HepG2 (cell line): ENCODE data around the gene SLC9A8. TPM values are rescaled to one million over a fixed set of nuclear protein-coding genes. Genes with fewer than 3 reads are reported as not detected.
A peak's percentile ranks its signal among the peaks of the same experiment; 100 is the strongest.

ENCODE experiments used
- ATAC-seq: fragments of 200-7000 bp; cut with Tn5 transposase; 3 replicates; pipeline ENCODE4 v1.9.1; 2020; ENCODE audit warnings: mild to moderate bottlenecking, moderate library complexity
- BruUV-seq: library from RNA; stranded (reverse); fragments of 400-500 nt; replicated peaks from 2 replicates; lab custom pipeline; 2021; lab: Mats Ljungman, UMichigan
- CTCF ChIA-PET: fragments of 300-600 bp; formaldehyde crosslinking; extraction: SDS; loops from one replicate; lab custom pipeline; 2021; ENCODE audit warnings: low total read pairs, inconsistent platforms, low intra/inter-chr PET ratio; lab: Yijun Ruan, JAX
- POLR2A ChIA-PET: fragments of 350-600 bp; sonication (Branson Sonifier 250); formaldehyde crosslinking; loops from one replicate; lab custom pipeline; 2020; ENCODE audit warnings: antibody characterized with exemption, inconsistent platforms; lab: Yijun Ruan, JAX
- DNase-seq: peaks from one replicate; pipeline ENCODE4 v3.0.0-alpha.2; 2015; ENCODE audit warnings: low spot score
- FAIRE-seq: peaks from 3 replicates; lab custom pipeline; 2011; peaks lifted over from hg19 to GRCh38; lab: Jason Lieb, UNC
- H2AFZ ChIP-seq: one replicate; pipeline ENCODE4 v1.6.1; 2011; ENCODE audit warnings: low read length, inconsistent platforms
- H3K27ac ChIP-seq: fragments of 300-600 bp; 3 replicates; pipeline ENCODE4 v1.8.0; 2011; ENCODE audit warnings: mixed run types, mild to moderate bottlenecking, mixed read lengths, low read length, inconsistent platforms; ENCODE audit not compliant: insufficient read depth; ENCODE audit errors: extremely low read length
- H3K27me3 ChIP-seq, 2 experiments: fragments of 200-600 bp in 1 of 2; 2 replicates in 1 of 2; 3 replicates in 1 of 2; pipeline versions ENCODE4 v1.6.0 to v1.8.0; 2011; ENCODE audit warnings: low read length in 2 of 2, mild to moderate bottlenecking in 2 of 2, moderate library complexity in 2 of 2, inconsistent platforms in 1 of 2; ENCODE audit not compliant: insufficient read depth in 2 of 2, control insufficient read depth in 1 of 2
- H3K36me3 ChIP-seq, 2 experiments: fragments of 200-600 bp in 1 of 2; replicated peaks in 1 of 2; 2 replicates in 1 of 2; 3 replicates in 1 of 2; pipeline versions ENCODE4 v1.5.1 to v1.8.0; 2011; ENCODE audit warnings: low read length in 2 of 2, inconsistent platforms in 1 of 2; ENCODE audit not compliant: insufficient read depth in 2 of 2, control insufficient read depth in 1 of 2
- H3K4me1 ChIP-seq: 2 replicates; pipeline ENCODE4 v1.5.1; 2012; ENCODE audit warnings: low read length, inconsistent platforms; ENCODE audit not compliant: insufficient read depth
- H3K4me2 ChIP-seq: 2 replicates; pipeline ENCODE4 v1.6.0; 2011; ENCODE audit warnings: low read depth, low read length, inconsistent platforms
- H3K4me3 ChIP-seq, 3 experiments: fragments of 200-600 bp in 1 of 3; sonication (generic), shearing (Covaris generic) in 1 of 3; replicated peaks in 1 of 3; 2 replicates each; pipeline ENCODE4 v1.5.1; 2011 to 2016; ENCODE audit warnings: low read length in 3 of 3, inconsistent platforms in 2 of 3, low read depth in 2 of 3, mild to moderate bottlenecking in 2 of 3, control low read depth in 1 of 3, mixed read lengths in 1 of 3; ENCODE audit not compliant: insufficient read depth in 1 of 3
- H3K79me2 ChIP-seq: one replicate; pipeline ENCODE4 v1.6.1; 2011; ENCODE audit warnings: low read length, inconsistent platforms; ENCODE audit not compliant: insufficient read depth
- H3K9ac ChIP-seq: 2 replicates; pipeline ENCODE4 v1.6.0; 2011; ENCODE audit warnings: mild to moderate bottlenecking, low read depth, low read length, inconsistent platforms; ENCODE audit not compliant: insufficient read depth
- H3K9me3 ChIP-seq: 2 replicates; pipeline ENCODE4 v1.5.1; 2012; ENCODE audit warnings: mild to moderate bottlenecking, low read length
- H4K20me1 ChIP-seq: 2 replicates; pipeline ENCODE4 v1.6.0; 2011; ENCODE audit warnings: inconsistent platforms, mild to moderate bottlenecking, low read length, moderate library complexity; ENCODE audit not compliant: insufficient read depth
- HNF1A ChIP-seq, 2 experiments: sonication (generic) in 1 of 2; formaldehyde crosslinking in 1 of 2; IDR thresholded peaks; 2 replicates each; pipeline versions ENCODE4 v1.4.0 to v1.6.1; 2016 to 2020; ENCODE audit warnings: borderline replicate concordance in 1 of 2, low read depth in 1 of 2, mild to moderate bottlenecking in 1 of 2, missing genetic modification reagents in 1 of 2
- SP4 ChIP-seq: sonication (generic); formaldehyde crosslinking; IDR thresholded peaks from 2 replicates; pipeline ENCODE4 v1.8.1; 2023; ENCODE audit warnings: mild to moderate bottlenecking, missing genetic modification reagents
- TBP ChIP-seq: sonication (generic); formaldehyde crosslinking; IDR thresholded peaks from 2 replicates; pipeline ENCODE4 v1.5.0; 2020; ENCODE audit warnings: missing genetic modification reagents
- TSC22D2 ChIP-seq: sonication (generic); formaldehyde crosslinking; IDR thresholded peaks from 2 replicates; pipeline ENCODE4 v1.5.1; 2020; ENCODE audit warnings: missing genetic modification reagents, mild to moderate bottlenecking, borderline replicate concordance
- ZBTB38 ChIP-seq: sonication (generic); formaldehyde crosslinking; IDR thresholded peaks from 2 replicates; pipeline ENCODE4 v1.5.1; 2020; ENCODE audit warnings: mild to moderate bottlenecking, missing genetic modification reagents
- ZNF605 ChIP-seq: sonication (generic); formaldehyde crosslinking; IDR thresholded peaks from 2 replicates; pipeline ENCODE4 v1.8.0; 2022; ENCODE audit warnings: mild to moderate bottlenecking, missing genetic modification reagents
- WGBS: methylation state at CpG from one replicate; pipeline ENCODE4 v1.1.6; 2017; ENCODE audit warnings: low lambda C conversion rate; 5-methylcytosine and 5-hydroxymethylcytosine counted together
- in situ Hi-C: cut with HindIII; loops from 2 replicates; pipeline ENCODE4 v1.10.0; 2017; ENCODE audit warnings: low pct_unique_long_range_greater_than_20kb; ENCODE audit not compliant: extremely low pct_ligation_motif_present
- intact Hi-C: fragments of 100-400 bp; cut with micrococcal nuclease; formaldehyde crosslinking; loops from one replicate; pipeline ENCODE4 v1.10.0; 2022; ENCODE audit not compliant: unreplicated experiment
- polyA plus RNA-seq, 8 experiments: library from polyadenylated mRNA; depleted of rRNA in 3 of 8; stranded (reverse) in 7 of 8; unstranded in 1 of 8; fragments of >200 nt; fragmentation: Illumina TruSeq in 4 of 8; extraction: Trizol in 4 of 8; gene quantifications; 2 replicates each; pipeline versions ENCODE4 v1.2.1 to v1.2.3, GENCODE V29; 2011 to 2016; ENCODE audit warnings: low read depth in 4 of 8, missing spikeins in 1 of 8, mixed read lengths in 1 of 8; ENCODE audit not compliant: insufficient read depth in 1 of 8
- total RNA-seq, 5 experiments: library from RNA; depleted of rRNA; stranded (reverse); fragments of >200 nt; fragmentation: Illumina TruSeq; extraction: Trizol; gene quantifications; 2 replicates each; pipeline ENCODE4 v1.2.3, GENCODE V29; 2016; ENCODE audit warnings: low read depth in 1 of 5

The SLC9A8 gene
- total and polyA plus RNA-seq, 2 of the 13 experiments (the other 11 are each of a cell fraction or from before 2014, with no cell fraction given), result 4.1 to 7.4 TPM

- no TSS peak for BruUV-seq
- in situ Hi-C loops, result no loop called here
- no peak overlapping the region for H3K4me3 ChIP-seq
- peaks cover 13% of the 10 kb centered on the region for H3K79me2 ChIP-seq
- ChIA-PET POLR2A (interaction anchor here (1.0 kb wide), 1 partner anchor 9 kb away, joined by 3 read pairs; no protein-coding TSS in a partner anchor), CTCF (no interaction called here)
- H3K9me3 ChIP-seq, result no peaks in the 10 kb centered on the region
- no peaks in the 10 kb centered on the region; a peak in 1 of 5 replicates for H3K27me3 ChIP-seq
- no peaks in the 10 kb centered on the region for H4K20me1 ChIP-seq
- 80% methylated on average over 7 of the region's 7 CpGs for WGBS
- no peak overlapping the region for H3K9ac ChIP-seq
- H3K4me2 ChIP-seq, result no peak overlapping the region
- H3K36me3 ChIP-seq, result no peaks in the 10 kb centered on the region
- H2AFZ ChIP-seq, result no peak overlapping the region
- 0 out of 2 replicates have a peak, but pooled peaks have one; percentile 34 for TF ChIP-seq SP4 (CRISPR knock-in tag)
- TF ChIP-seq ZNF605 (CRISPR knock-in tag), result 0 out of 2 replicates have a peak, but pooled peaks have one; percentile 55
- TF ChIP-seq ZBTB38 (CRISPR knock-in tag), result no peak
- no peak for TF ChIP-seq HNF1A (IDR thresholded peaks at IDR 0.05; ENCODE audit: low read depth)
- TF ChIP-seq HNF1A (CRISPR knock-in tag; IDR thresholded peaks at IDR 0.05; ENCODE audit: borderline replicate concordance), result no peak
- 0 out of 2 replicates have a peak, but pooled peaks have one; percentile 68 for TF ChIP-seq TSC22D2
- TF ChIP-seq TBP (CRISPR knock-in tag), result no peak
- no peak for FAIRE-seq
- intact Hi-C loops, result no loop called here
- H3K27ac ChIP-seq, result peak overlapping the region; percentile 2
- DNase-seq, result no peak
- peaks cover 57% of the 10 kb centered on the region for H3K4me1 ChIP-seq
- ATAC-seq, result no peak
Observed at GRCh38 chr20:49919009-49919408, 106.4 kb downstream of the SLC9A8 start.
